ENCODE data around the gene EXOSC10.
"Not testable (repeated sequence)": the region's sequence is repeated elsewhere in the genome, so short reads cannot be mapped to it uniquely, and the experiment has no call there.

EXOSC10 gene

DNA sequence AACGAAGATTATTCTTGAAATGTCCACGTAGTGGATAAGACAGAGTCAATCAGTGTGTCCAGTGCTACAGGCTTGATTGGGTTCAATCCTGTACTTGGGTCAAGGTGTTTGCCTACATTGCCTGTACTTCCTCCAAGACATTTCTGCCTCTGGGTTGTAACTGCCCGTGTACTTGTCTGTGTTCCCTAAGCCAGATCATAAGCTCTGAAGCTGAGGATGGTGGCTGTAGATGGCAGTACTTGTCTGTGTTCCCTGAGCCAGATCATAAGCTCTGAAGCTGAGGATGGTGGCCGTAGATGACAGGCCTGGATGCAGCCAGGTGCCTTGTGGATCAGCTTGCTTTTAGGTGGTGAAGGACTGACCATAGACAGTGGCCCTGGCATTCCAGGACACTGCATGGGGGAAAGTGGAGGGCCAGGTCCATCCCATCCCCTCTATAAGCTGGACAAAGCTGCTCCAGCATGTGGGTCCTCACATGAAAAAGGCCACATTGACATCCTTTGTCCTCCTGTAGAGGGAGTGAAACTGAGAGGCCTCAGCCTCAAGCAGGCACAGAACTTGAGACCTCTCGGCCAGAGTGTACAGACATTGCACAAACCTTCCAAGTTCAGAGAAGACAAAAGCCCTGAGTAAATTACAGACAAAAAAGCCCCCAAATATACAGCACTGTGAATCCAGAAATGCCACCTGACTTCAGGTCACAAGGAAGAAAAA is 37.9 kb downstream of the EXOSC10 start:
- no peak for DNase-seq (ENCODE audit: low read depth, low spot score)

DNA sequence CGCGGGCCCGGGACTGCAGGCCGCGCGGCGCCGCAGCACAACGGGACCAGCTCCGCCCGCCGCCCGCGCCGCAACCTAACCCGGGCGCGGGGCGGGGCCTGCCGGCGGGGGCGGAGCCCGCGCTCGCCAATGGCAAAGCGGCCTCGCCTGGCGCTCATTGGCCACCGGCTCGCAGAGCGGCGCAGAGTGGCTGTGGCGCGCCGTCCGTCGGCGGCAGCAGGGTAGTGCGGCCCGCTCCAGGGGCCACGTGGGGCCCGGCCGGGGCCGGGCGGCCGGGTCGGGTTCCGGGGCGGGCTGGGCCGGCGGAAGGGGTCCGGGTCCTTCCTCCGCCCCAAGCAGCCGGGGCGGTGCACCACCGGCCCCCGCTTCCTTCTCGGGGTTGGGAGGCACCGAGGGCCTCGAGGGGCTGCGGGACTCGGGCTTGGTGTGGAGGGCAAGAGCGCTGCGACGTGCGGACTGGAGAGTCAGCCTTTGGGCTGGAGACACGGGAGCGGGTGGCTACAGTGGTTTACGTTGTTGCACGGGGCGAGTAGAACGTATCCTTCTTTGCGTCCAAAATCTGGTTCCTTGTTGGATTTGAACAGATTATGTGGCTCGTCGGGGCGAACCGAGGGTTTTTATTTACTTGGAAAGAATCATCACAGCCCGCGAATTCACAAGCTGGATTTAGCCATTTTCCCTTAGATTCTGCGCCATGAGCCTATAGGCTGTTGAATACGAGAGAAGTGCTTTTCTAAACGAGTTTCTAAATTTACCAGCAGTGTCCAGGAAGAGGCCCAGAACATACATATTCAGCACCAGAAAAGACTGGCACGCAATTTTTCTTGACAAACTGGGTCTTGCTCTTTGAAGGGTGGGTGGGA is 39.5 kb downstream of the EXOSC10 start, which contains the start of gene SRM:
TSS of gene SRM (minus strand) at position 51 of the 863 bp plus-strand sequence. CDS start 75 bp downstream, outside the sequence.
- peak; percentile 79 for DNase-seq (ENCODE audit: low read depth, low spot score)

DNA sequence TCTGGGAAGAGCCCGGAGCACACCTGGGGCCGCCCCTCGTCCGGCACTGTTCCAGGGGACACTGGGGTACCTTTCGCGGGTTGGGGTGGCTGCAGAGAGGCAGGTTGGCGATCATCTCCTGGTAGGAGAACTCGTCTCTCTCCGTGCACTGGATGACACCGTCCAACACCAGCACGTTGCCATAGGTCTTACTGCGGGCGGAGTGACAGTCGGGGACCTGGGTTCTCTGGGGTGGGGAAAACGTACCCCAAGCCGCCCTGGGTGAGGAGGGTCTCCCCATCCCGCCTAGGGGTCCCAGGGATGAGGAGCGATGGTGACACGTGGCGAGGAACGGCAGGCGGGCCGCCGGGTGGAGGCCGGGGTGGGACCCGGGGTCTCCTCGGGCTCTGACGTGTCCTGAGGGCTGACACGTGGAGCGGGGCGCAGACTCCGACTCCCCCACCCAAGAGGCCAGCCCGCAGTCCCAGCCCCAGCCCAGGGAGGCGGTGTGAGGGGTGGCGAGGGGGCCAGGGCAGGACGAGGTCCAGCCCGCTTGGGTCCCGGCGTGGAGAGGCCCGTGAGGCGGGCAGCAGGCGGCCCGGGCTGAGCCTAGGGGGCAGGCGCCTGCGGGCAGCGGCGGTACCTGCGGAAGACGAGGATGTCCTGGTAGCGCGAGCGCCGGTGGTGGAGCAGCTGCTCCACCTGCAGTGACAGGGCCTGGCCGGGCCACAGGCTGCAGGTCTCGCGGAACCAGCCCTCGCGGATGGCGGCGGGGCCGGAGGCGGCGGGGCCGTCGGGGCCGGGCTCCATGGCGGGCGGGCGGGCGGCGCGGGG is 40.3 kb downstream of the EXOSC10 start:
- DNase-seq (ENCODE audit: low read depth, low spot score), result no peak

DNA sequence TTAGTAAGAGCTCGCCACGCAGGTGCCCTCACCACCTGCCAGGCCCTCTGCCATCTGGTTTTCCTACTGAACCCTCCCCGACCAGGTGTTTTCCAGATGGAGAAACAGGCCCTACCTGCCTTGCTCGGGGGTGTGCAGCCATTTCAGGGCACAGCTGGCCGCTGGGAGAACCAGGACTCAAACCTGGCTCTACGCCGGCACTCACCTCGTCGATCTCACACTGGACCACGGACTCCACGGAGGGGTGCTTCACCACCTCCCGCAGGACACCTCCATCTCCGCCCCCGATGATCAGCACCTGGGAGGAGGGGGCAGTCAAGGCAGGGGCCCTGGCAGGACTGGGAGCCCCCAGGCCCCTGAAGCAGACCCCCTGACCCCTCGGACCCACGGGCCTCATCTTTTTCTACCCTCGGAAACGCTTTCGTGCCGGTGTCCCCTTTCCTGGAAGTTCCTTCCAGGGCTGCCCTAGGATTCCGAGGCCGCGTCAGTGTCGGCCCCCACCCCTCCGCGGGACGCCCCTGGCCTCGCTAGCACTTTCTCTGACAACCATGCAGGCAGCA is 41.0 kb downstream of the EXOSC10 start:
- no peak for DNase-seq (ENCODE audit: low read depth, low spot score)

GRCh38 chr1:11058026-11058425 is 41.6 kb downstream of the EXOSC10 start:
- DNase-seq (ENCODE audit: low read depth, low spot score), result no peak

DNA sequence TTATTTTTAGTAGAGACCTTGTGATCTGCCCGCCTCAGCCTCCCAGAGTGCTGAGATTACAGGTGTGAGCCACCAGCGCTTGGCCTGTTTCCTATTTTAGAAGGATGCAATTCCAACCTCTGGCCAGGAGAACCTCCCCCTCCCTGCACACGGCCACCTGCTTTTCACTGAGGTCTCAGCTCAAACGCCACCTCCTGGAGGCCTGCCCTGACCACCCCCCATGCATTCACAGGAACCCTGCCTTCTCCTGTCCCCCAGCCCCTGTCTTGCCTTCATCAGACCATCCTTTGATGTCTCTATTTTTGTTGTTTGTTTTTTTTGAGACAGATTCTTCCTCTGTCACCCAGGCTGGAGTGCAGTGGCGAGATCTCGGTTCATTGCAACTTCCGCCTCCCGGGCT is 42.2 kb downstream of the EXOSC10 start:
- no peak for DNase-seq (ENCODE audit: low read depth, low spot score)

DNA sequence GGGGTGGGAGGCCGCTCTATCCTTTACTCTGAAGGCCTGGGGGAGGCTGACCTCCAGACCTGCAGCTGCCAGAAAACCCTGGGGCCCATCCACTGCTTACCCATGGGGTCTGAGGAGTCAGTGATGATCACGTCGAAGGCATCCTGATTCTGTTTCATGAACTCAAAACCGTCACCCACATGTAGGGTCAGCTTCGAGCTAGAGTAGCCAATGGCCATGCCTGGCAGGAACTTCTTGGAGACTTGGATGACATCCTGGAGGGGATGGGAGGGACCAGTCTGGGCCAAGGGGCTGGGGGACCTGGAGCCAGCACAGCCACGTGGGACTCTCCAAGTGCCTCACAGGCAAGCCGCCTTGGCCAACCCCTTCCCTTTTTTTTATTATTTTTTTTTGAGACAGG is 43.2 kb downstream of the EXOSC10 start:
- DNase-seq (ENCODE audit: low read depth, low spot score), result no peak

GRCh38 chr1:11055676-11056075 is 44.0 kb downstream of the EXOSC10 start:
- no peak for DNase-seq (ENCODE audit: low read depth, low spot score)

GRCh38 chr1:11054666-11055065 is 45.0 kb downstream of the EXOSC10 start:
- no peak for DNase-seq (ENCODE audit: low read depth, low spot score)

- DNase-seq (ENCODE audit: low read depth, low spot score), result no peak
Observed at GRCh38 chr1:11054181-11054580, 45.5 kb downstream of the EXOSC10 start.

DNA sequence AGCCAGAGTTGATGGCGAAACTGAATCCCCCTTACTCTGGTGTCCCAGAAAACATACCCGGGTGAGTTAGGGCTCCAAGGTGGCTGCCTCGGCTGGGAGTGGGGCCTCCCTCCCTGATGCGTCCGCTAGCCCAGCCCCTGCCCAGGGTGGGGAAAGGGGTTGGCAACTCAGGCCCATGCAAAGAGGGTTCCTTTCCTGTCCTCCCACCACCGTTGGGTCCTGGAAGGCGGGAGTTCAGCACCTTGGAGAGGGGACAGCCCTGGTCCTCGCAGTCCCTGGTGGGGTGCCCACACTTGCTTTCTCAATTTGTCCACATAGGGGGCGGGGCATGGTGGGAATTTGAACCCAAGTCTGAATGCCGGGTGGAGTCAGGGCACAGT is 45.9 kb downstream of the EXOSC10 start:
- no peak for DNase-seq (ENCODE audit: low read depth, low spot score)

- no peak for DNase-seq (ENCODE audit: low read depth, low spot score)
Observed at GRCh38 chr1:11052839-11053757, 46.6 kb downstream of the EXOSC10 start.

- no peak for DNase-seq (ENCODE audit: low read depth, low spot score)
Observed at GRCh38 chr1:11051781-11052511, 47.7 kb downstream of the EXOSC10 start.

GRCh38 chr1:11051121-11051520 is 48.5 kb downstream of the EXOSC10 start:
- not testable (repeated sequence) for DNase-seq (ENCODE audit: low read depth, low spot score)

DNA sequence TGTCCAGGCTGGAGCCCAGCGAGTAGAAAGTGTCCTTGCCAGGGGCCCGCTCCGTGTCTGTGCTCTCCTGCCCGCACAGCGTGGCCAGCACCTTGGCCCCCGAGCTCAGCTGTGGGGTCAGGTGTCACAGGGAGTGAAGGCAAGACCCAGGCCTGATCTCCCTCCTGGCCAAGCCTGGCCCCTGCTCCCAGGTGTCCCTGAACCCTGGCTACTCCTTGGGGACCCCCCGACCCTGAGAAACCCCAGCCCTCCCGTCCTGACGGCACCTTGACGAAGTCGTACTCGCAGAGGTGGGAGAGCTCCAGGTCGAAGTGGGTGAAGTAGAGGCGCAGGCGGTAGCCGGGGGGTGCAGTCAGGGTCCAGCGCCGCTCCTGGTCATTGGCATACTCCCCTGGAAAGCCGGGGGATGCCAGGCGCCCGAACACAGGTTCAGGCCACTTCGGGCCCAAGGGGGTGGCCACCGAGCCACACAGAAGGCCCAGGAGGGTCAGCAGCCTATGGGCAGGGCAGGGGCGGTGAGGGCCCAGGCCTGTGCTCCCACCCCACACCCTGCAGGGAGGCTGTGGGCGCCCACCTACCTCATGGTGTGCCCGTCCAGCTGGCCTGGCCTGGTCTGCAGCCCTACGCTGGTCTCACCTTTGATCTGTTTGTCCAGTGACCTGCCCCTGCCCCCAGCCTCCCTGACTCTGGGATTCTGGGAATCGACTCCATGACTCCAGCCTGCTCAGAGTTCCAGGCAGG is 52.9 kb downstream of the EXOSC10 start, which contains the start of gene MASP2:
TSS of gene MASP2 (minus strand) at position 615 of the 741 bp plus-strand sequence. CDS start at position 583, 32 bp downstream.
- DNase-seq (ENCODE audit: low read depth, low spot score), result no peak

DNA sequence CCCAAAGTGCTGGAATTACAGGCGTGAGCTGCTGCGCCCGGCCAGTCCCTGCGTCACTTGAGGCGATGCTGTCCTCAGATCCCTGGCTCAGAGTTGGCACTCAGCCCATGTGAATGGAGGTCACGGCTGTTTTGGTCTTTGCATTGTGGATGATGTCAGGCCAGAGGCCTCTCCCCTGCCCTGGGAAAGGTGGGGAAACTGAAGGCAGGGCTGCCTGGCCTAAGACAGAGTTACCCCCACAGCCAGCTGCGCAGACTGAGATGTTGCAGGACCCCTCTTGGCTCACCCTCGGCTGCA is 53.5 kb downstream of the EXOSC10 start:
- DNase-seq (ENCODE audit: low read depth, low spot score), result no peak

GRCh38 chr1:11045428-11046269 is 54.0 kb downstream of the EXOSC10 start:
- no peak for DNase-seq (ENCODE audit: low read depth, low spot score)

GRCh38 chr1:11044849-11045427 is 54.7 kb downstream of the EXOSC10 start:
- no peak for DNase-seq (ENCODE audit: low read depth, low spot score)
